COLO829 (cell line): Measurements from ENCODE around the gene PMFBP1.

Experiments used
- DNase-seq: peaks from one replicate; pipeline ENCODE4 v3.0.0; 2012; ENCODE audit warnings: low spot score

Gene PMFBP1

DNA sequence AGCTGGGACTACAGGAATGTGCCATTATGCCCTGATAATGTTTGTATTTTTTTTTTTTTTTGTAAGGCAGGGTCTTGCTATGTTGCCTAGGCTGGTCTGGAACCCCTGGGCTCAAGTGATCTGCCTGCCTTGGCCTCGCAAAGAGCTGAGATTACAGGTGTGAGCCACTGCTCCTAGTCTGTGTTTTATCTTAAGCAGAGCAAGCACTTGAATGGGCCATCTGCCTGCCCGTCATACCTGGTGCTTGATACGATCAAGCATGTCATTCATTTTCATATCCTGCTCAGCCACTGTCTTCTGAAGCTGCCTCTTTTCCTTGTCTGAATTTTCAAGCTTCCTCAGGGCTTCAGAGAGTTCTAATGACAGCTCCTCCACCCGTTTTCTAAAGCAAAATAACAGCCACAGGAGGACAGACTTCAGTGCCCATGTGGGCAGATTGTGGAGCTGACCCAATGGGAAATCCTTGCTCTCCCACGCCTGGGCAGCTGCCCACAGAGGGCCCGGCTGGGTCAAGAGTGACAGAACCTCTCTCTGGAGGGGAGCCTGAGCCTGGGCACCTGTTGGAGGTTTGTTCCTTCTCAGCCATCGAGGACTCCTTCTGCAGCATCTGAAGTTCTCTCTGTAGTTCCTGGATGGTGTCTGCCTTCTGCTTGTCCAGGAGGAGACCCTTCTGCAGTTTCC is 41.8 kb downstream of the PMFBP1 start:
- DNase-seq = no peak

GRCh38 chr16:72128701-72129100 is 43.3 kb downstream of the PMFBP1 start:
- no peak for DNase-seq

DNA sequence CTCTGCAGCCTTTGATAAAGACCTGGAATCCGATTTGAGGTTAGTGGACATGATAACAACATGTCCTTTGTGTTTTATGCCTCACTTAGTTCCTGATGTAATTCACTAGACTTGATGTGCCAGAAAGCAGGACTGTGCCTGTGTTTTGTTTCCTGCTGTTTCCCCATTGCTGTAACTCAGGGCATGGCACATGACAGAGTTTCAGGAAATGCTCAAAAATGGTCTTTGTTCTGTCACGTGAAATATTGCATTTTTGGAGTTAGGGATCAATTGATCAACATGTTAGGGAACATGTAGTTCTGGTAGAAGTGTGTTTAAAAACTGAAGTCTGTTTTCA is 45.6 kb downstream of the PMFBP1 start:
- peak; percentile 51 for DNase-seq

GRCh38 chr16:72125635-72126428 is 46.1 kb downstream of the PMFBP1 start:
- DNase-seq = no peak

DNA sequence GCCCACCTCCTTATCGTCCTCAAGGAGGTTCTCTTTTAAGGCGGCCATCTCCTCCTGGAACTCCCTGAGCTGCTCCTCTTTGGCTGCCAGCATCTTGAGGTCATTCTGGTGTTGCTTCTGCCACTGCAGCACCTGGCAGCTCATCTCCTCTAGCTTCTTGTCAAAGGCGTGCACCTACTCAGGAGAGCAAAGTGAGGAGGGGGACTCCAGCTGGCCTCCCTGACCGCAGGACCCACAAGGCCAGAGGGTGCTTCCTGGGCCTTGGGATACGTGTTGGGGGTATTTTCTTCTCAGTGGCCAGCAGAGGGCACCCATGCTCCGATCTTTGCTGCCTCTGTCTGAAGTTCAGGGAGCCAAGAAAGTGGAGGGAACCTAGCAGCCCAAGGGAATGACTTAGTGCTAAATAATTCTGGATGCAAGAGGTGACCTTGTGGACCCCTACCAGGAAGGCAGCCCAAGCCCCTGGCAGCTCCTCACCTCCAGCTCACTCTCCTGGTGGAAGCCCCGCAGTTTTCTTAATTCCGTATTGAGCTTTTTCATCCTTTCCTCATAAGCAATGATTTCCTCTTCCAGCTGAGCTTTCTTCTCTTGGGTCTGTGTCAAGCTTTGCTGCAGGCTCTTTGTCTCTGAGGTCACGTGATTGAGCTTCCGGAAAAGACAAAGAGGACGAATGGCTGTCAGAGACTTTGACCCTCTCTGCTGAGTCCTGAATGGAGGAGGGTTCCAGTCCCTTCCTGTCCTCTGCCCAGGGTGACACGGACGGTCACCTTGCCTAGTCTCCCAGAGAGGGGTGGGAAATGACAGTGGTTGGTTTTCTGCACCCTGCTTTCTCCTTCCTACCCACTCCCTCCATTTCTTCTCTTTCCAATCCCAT is 47.0 kb downstream of the PMFBP1 start:
- DNase-seq = peak; percentile 66

GRCh38 chr16:72124148-72124547 is 47.8 kb downstream of the PMFBP1 start:
- DNase-seq = no peak

DNA sequence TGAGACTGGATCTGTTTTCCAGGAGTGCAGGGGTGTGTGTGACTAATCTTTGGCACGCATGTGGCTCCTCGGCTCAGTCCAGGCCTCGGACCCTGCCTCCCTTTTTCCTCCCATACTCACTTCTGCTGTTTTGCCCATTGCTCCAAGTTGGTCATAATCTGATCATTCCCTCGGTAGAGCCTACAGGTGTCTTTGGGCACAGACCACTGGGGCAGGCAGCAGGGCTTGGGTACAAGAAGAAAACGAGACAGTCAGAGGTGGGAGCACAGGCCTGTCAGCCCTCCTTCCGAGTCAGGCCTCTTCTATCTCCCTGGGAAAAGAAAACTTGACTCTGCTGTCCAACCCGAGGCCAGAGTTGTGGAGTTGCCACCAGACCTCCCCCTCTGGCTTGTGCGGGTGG is 48.5 kb downstream of the PMFBP1 start:
- DNase-seq = no peak

GRCh38 chr16:72122916-72123315 is 49.0 kb downstream of the PMFBP1 start:
- no peak for DNase-seq

GRCh38 chr16:72122308-72122707 is 49.6 kb downstream of the PMFBP1 start:
- no peak for DNase-seq

- no peak for DNase-seq
These were observed 51.9 kb downstream of the PMFBP1 start for GRCh38 chr16:72120026-72120425.

DNA sequence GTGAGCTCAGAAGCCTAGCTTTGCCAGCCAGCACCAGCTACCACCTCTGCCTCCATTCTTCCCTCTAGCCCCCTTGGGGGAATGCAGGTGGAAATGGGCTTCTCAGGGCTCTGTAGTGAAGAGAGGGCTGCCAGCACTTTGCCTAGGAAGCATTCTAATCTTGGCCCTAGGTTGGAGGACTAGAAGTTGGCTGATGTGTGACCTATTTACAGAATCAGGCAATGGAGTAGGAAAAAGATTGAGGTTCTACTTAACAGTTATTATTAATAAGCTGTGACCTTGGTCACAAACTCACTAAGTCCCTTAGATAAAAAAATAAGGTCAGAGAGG is 58.4 kb downstream of the PMFBP1 start:
- no peak for DNase-seq

GRCh38 chr16:72112906-72113615 is 58.9 kb downstream of the PMFBP1 start:
- DNase-seq = no peak

- DNase-seq = no peak
These were observed 59.5 kb downstream of the PMFBP1 start for GRCh38 chr16:72112452-72112792.

DNA sequence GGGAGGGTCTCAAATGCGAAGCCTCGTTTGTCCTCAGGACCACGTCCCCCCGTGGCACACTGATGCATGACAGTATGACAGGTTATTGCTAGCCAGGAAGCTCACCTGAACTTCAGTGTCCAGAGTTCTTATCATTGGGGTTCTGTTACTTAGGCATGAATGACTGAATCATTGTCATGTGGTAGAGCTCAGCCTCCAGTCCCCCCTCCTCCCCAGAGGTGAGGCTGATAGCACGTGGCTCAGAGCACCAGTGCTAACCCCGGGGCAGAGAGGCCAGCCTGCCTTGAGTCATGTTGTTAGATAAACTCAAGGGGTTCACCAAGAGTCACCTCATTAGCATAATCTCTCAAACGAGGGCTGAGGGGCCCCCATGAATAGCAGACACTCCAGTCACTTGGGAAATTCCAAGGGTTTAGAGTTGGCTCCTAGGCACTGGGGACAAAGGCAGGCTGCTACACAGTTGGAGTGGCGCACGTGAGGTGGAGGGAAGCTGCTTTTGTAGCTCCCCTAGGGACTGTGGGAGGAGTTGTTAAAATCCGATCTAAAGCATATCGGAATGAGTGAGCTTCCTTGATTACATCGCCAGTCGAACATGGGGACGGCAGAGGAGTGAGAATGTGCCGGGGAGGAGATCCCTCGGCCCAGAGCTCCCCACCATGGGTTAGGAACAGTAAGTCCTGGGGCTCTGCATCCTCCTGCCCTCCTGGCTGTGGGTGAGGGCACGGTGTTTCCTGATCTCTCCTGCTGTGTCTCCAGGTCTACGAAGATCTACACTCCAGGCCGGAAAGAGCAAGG is 60.1 kb downstream of the PMFBP1 start:
- no peak for DNase-seq

DNA sequence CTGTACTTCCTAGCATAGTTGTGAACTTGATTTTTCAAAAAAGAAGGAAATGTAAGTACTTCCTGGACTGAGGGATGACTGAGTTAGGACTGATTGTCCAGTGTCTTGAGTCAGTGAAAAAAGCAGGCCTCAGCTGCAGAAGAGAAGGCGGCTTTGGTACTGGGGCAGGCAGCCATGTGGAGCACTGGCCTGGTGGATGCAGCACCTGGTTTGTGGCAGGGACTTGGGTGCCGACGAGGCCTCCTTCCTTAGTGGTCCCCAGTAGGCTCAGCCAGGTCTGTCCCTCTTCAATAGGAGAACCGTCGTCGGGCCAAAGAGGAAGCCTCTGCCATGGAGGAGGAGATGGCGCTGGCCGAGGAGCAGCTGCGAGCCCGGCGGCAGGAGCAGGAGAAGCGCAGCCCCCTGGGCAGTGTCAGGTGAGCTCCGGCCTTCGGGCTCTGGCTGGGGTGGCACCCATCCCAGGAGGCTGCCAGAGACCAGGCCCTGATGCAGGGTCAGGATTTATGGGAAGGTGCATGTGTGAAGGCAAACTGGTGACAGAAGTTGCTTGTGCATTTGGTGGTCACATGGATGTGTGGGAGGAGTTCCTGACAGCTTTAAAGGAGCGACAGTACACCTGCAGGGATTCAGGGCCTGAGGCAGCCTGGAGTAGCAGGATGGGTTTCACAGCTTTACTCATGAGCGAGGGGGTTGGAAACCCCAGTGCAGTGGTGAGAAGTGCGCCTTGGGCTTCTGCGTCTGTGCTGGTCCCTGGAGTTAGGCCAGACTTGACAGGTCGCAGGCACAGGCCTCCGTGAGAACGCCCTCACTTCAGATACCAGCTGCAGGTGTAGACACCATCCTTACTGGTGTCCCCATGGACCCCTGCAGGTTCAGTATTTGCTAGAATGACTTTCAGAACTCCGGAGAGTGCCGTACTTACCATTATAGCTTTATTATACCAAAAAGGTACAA is 61.0 kb downstream of the PMFBP1 start:
- no peak for DNase-seq

GRCh38 chr16:72109966-72110530 is 61.9 kb downstream of the PMFBP1 start:
- no peak for DNase-seq

DNA sequence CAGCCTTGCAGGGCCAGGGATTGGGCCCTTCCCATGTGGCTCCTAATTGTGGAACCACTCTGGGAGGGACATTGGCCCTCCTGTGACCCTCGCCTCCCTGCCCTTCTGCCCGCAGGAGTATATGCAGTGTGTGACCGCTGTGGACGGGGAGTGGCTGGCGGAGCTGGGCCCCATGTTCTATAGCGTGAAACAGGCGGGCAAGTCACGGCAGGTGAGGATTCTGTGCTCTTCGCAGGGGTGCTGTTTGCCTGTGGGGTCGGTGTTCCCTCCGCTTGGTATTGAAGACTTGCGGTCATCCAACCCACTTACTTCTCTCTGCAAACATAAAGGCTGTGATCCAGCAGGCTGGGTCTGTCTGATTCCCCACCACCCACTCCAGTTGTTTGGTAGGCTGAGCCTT is 62.7 kb downstream of the PMFBP1 start:
- no peak for DNase-seq

- DNase-seq = no peak
These were observed 63.4 kb downstream of the PMFBP1 start for GRCh38 chr16:72108353-72109102.

DNA sequence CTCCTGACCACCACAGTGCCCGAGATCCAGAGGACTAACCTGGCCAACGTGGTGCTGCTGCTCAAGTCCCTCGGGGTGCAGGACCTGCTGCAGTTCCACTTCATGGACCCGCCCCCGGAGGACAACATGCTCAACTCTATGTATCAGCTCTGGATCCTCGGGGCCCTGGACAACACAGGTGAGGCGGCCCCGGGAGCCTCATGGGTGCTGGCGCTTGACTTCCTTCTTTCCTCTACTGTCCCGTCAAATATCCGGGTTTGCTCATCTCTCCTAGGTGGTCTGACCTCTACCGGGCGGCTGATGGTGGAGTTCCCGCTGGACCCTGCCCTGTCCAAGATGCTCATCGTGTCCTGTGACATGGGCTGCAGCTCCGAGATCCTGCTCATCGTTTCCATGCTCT is 64.6 kb downstream of the PMFBP1 start:
- DNase-seq = no peak
